Gastrocnemius medialis (tissue), 4 donors: Measurements from ENCODE around the gene NPAS3. TPM values are rescaled to one million over a fixed set of nuclear protein-coding genes. Genes with fewer than 3 reads are reported as not detected.

Source experiments
- ATAC-seq, 2 donors: fragments of 150-250 bp; one replicate each; pipeline ENCODE4 v1.9.1; 2016
- DNase-seq, 2 donors: peaks; one replicate each; pipeline ENCODE4 v3.0.0-alpha.2; 2019
- H3K27ac ChIP-seq, 4 donors: fragments of 200-600 bp; sonication (generic); 1 replicate in 1 of 4; 2 replicates in 3 of 4; pipeline ENCODE4 v1.5.1; 2016 to 2018; ENCODE audit warnings: mild to moderate bottlenecking in 2 of 4, moderate library complexity in 1 of 4
- H3K27me3 ChIP-seq, 3 donors: fragments of 200-600 bp; sonication (generic) in 2 of 3; 1 replicate in 1 of 3; 2 replicates in 2 of 3; pipeline versions ENCODE4 v1.5.1 to v1.6.0; 2016 to 2019; ENCODE audit warnings: mild to moderate bottlenecking in 1 of 3, moderate library complexity in 1 of 3
- H3K36me3 ChIP-seq, 2 donors: fragments of 200-600 bp; sonication (generic) in 1 of 2; one replicate each; pipeline ENCODE4 v1.5.1; 2017 to 2018
- H3K4me1 ChIP-seq, 2 donors: fragments of 200-600 bp; sonication (generic) in 1 of 2; one replicate each; pipeline ENCODE4 v1.5.1; 2016 to 2017; ENCODE audit warnings: mild to moderate bottlenecking in 2 of 2
- H3K4me3 ChIP-seq, 4 donors: fragments of 200-600 bp; sonication (generic) in 3 of 4; 1 replicate in 1 of 4; 2 replicates in 3 of 4; pipeline ENCODE4 v1.5.1; 2016 to 2019; ENCODE audit warnings: mild to moderate bottlenecking in 2 of 4
- H3K9me3 ChIP-seq, 3 donors: fragments of 200-600 bp; sonication (generic) in 2 of 3; 1 replicate in 1 of 3; 2 replicates in 2 of 3; pipeline ENCODE4 v1.5.1; 2016 to 2019
- CTCF ChIP-seq, 5 experiments: fragments of 450-650 bp in 3 of 5; fragments of 200-600 bp in 2 of 5; sonication (generic) in 2 of 5; IDR thresholded peaks in 4 of 5; conservative IDR thresholded peaks in 1 of 5; 1 replicate in 4 of 5; 2 replicates in 1 of 5; pipeline ENCODE4 v1.5.1; 2016 to 2019; ENCODE audit warnings: antibody characterized with exemption in 5 of 5, mild to moderate bottlenecking in 3 of 5, moderate library complexity in 3 of 5
- POLR2A ChIP-seq, 2 donors: fragments of 450-650 bp; IDR thresholded peaks; one replicate each; pipeline ENCODE4 v1.6.1; 2017; ENCODE audit warnings: antibody characterized with exemption in 2 of 2, mild to moderate bottlenecking in 2 of 2, moderate library complexity in 2 of 2
- in situ Hi-C, 4 donors: fragments of 200-750 bp; cut with MboI; loops; one replicate each; pipeline versions ENCODE4 v1.15.0 to v1.8.0; 2017; ENCODE audit warnings: low sequenced_read_pairs in 4 of 4
- intact Hi-C: fragments of 100-400 bp; cut with DNase I; formaldehyde crosslinking; loops from one replicate; pipeline ENCODE4 v1.15.1; 2023; ENCODE audit warnings: low total_unique reads
- total RNA-seq, 4 donors: library from RNA; depleted of rRNA; stranded (reverse); fragments of >200 nt; gene quantifications; one replicate each; pipeline versions ENCODE4 v1.1.0 to v1.2.3, GENCODE V29; 2016

The NPAS3 gene
- total RNA-seq, 4 donors from 2014 or later = 0.82 to 1.00 TPM; not detected in 2

- H3K4me1 ChIP-seq = no peaks in the 10 kb centered on the region
- H3K4me3 ChIP-seq = no peak overlapping the region
- no peaks in the 10 kb centered on the region for H3K36me3 ChIP-seq
- no peak overlapping the region for H3K27ac ChIP-seq
- ATAC-seq (no peak), DNase-seq (no peak)
- no peaks in the 10 kb centered on the region for H3K27me3 ChIP-seq
- no peak for TF ChIP-seq CTCF (IDR thresholded peaks at IDR 0.05 in 4 of 5, conservative IDR thresholded peaks at IDR 0.05 in 1 of 5)
- TF ChIP-seq POLR2A (IDR thresholded peaks at IDR 0.05) = no peak
- intact Hi-C loops = no loop called here
- no peaks in the 10 kb centered on the region for H3K9me3 ChIP-seq
- in situ Hi-C loops = no loop called here
These were observed 188.9 kb downstream of the NPAS3 start for GRCh38 chr14:33127531-33127930.

- H3K27me3 ChIP-seq = no peaks in the 10 kb centered on the region
- DNase-seq (no peak), ATAC-seq (no peak)
- H3K9me3 ChIP-seq = no peaks in the 10 kb centered on the region
- no peak overlapping the region for H3K27ac ChIP-seq
- no peaks in the 10 kb centered on the region for H3K4me1 ChIP-seq
- in situ Hi-C loops (no loop called here), intact Hi-C loops (no loop called here)
- TF ChIP-seq POLR2A (IDR thresholded peaks at IDR 0.05) (no peak), CTCF (IDR thresholded peaks at IDR 0.05 in 4 of 5, conservative IDR thresholded peaks at IDR 0.05 in 1 of 5) (no peak)
- H3K36me3 ChIP-seq = no peaks in the 10 kb centered on the region
- no peak overlapping the region for H3K4me3 ChIP-seq
These were observed 193.1 kb downstream of the NPAS3 start for GRCh38 chr14:33131801-33132200.

GRCh38 chr14:33134162-33134561 lies 195.5 kb downstream of the NPAS3 start:
- no peak for DNase-seq
- intact Hi-C loops (no loop called here), in situ Hi-C loops (no loop called here)
- TF ChIP-seq POLR2A (IDR thresholded peaks at IDR 0.05) (no peak), CTCF (IDR thresholded peaks at IDR 0.05 in 4 of 5, conservative IDR thresholded peaks at IDR 0.05 in 1 of 5) (no peak)
- Histone ChIP-seq H3K27ac (no peak overlapping the region), H3K9me3 (no peaks in the 10 kb centered on the region), H3K4me1 (no peaks in the 10 kb centered on the region), H3K4me3 (no peak overlapping the region), H3K36me3 (no peaks in the 10 kb centered on the region), H3K27me3 (no peaks in the 10 kb centered on the region)
- ATAC-seq = no peak

- TF ChIP-seq CTCF (IDR thresholded peaks at IDR 0.05 in 4 of 5, conservative IDR thresholded peaks at IDR 0.05 in 1 of 5) (no peak), POLR2A (IDR thresholded peaks at IDR 0.05) (no peak)
- Histone ChIP-seq H3K27ac (no peak overlapping the region), H3K4me1 (no peaks in the 10 kb centered on the region), H3K27me3 (no peaks in the 10 kb centered on the region), H3K9me3 (no peaks in the 10 kb centered on the region), H3K36me3 (no peaks in the 10 kb centered on the region), H3K4me3 (no peak overlapping the region)
- DNase-seq (no peak), ATAC-seq (no peak)
- intact Hi-C loops (no loop called here), in situ Hi-C loops (no loop called here)
These were observed 196.3 kb downstream of the NPAS3 start for GRCh38 chr14:33134975-33135374.

GRCh38 chr14:33150666-33151428 lies 212.2 kb downstream of the NPAS3 start:
- no peak for DNase-seq
- intact Hi-C loops (no loop called here), in situ Hi-C loops (no loop called here)
- Histone ChIP-seq H3K27me3 (no peaks in the 10 kb centered on the region), H3K9me3 (no peaks in the 10 kb centered on the region), H3K4me1 (no peaks in the 10 kb centered on the region), H3K4me3 (no peak overlapping the region), H3K36me3 (no peaks in the 10 kb centered on the region), H3K27ac (no peak overlapping the region)
- no peak for ATAC-seq
- no peak for TF ChIP-seq CTCF (IDR thresholded peaks at IDR 0.05 in 4 of 5, conservative IDR thresholded peaks at IDR 0.05 in 1 of 5)
